ENCODE results near the gene PPP2CA.
A peak's percentile ranks its signal among the peaks of the same experiment; 100 is the strongest.

PPP2CA gene

DNA sequence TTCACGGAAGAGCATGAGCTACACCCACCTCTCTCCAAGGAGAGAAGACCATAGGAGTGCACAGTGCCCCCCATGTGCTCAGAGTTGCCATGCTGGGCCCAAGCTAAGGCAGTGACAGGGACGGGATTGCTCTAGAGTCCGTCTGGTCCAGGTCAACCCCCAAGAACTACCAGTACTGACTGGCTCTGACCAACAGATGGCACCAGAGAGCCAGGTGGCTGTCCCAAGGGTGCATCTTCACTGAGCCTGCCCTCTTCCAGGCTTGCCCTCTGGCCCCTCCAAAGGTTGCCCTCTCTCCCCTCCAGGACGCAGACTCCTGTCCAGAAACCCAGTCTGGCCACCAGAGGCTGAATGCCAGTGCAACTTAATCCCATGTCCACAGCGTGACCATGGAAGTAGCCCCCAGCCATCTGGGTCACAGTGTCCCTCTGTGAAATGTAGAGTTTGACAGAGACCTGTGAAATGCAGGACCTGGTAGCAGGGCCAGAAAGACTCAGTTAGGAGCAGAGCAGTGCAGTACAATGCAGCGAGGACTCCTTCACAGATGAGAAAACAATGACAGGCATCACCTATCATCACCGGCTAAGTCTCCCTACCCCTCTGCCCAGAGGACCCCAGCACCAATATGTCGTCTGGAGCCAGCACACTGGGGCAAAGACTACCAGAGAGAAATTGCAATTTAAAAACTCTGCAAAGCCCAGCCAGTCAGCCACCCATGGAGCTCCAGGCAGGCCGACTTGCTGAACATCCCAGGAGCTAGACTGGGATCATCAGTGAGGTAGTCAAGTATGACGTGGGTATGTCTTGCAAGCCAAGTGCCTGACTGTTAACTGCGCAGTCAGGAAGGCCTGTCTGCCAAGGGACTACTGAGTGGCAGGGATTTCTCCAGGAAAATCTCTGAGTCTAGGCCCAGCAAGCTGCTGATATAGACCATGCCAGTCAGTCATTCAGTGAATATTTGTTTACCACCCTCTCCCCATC lies 41.4 kb downstream of the PPP2CA start:
- TF ChIP-seq, protein P1, sequence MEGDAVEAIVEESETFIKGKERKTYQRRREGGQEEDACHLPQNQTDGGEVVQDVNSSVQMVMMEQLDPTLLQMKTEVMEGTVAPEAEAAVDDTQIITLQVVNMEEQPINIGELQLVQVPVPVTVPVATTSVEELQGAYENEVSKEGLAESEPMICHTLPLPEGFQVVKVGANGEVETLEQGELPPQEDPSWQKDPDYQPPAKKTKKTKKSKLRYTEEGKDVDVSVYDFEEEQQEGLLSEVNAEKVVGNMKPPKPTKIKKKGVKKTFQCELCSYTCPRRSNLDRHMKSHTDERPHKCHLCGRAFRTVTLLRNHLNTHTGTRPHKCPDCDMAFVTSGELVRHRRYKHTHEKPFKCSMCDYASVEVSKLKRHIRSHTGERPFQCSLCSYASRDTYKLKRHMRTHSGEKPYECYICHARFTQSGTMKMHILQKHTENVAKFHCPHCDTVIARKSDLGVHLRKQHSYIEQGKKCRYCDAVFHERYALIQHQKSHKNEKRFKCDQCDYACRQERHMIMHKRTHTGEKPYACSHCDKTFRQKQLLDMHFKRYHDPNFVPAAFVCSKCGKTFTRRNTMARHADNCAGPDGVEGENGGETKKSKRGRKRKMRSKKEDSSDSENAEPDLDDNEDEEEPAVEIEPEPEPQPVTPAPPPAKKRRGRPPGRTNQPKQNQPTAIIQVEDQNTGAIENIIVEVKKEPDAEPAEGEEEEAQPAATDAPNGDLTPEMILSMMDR (IDR thresholded peaks at IDR 0.05; ENCODE audit: low read depth, low read length), result peak; percentile 91
- no peak overlapping the region for H3K4me3 ChIP-seq (ENCODE audit: low read depth, low read length)

DNA sequence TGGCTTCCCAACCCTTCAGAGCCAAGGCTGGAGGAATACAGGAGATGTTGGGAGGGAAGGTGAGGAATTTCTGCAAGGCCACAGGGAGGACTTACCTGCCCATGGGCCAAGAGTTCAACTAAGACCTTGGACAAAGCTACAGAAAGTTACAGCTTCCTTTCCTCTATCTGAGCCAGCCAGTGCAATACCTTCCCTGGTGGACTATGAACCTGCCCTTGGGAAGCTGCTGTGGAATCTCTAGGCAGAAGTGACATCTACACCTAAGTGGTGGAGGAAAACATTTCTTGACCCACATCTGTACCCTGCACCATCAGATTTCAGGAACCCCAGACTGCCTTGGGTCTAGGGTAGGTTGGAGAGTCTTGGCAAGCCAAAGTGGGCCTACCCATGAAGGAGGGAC lies 42.4 kb downstream of the PPP2CA start:
- H3K4me3 ChIP-seq (ENCODE audit: low read depth, low read length), result no peak overlapping the region
- TF ChIP-seq, protein P1 (IDR thresholded peaks at IDR 0.05; ENCODE audit: low read depth, low read length), result no peak

DNA sequence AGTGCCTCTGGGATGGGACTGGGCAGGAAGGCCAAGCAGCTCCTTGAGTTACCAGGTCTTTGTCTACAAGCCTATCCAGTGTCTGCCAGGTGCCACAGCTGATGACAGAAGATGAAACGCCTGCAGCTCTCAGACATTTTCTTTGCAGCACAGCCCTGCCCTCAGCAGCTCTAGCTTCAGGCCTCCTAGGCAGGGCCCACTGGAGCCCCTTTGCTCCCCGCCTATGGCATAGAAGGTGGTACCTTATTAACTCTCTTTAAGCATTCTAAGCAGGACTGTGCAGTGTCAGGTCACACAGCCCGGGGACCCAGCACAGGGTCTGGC lies 47.8 kb downstream of the PPP2CA start:
- no peak overlapping the region for H3K4me3 ChIP-seq (ENCODE audit: low read depth, low read length)
- TF ChIP-seq, protein P1 (IDR thresholded peaks at IDR 0.05; ENCODE audit: low read depth, low read length), result no peak

DNA sequence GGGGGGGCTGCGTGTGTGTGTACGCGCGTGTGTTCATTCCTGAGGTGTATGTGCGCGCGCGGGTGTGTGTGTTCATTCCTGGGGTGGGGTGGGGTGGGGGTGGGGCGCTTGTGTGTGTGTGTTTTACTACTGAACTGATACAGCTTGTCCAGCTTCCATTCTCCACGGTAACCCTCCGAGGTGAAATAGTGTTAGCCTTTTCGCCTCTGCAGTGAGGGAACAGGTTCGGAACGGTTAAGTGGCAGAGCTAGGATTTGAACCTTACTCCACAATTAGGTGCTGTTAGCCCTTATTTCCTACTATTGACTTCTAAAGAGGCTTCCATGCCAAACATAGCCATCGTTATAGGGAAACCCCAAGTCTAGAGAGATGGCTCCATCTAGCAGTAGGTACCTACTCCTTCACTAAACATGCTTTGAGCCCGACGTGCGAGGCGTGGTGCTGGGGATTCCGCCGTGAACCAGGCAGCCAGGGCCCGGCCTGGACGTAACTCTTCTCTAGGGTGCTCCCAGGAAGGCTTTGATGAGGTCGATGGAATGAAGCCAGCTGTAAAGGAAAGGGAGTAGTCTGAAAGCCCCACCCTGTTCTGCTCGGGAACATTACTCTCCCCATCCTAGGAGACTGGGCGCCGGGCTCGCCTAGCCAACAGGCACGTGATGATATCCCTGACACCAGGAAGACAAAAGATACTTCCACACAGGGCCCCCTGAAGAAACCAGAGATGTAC lies 48.3 kb downstream of the PPP2CA start:
- H3K4me3 ChIP-seq (ENCODE audit: low read depth, low read length), result peak overlapping the region; percentile 92
- TF ChIP-seq, protein P1 (IDR thresholded peaks at IDR 0.05; ENCODE audit: low read depth, low read length), result no peak

DNA sequence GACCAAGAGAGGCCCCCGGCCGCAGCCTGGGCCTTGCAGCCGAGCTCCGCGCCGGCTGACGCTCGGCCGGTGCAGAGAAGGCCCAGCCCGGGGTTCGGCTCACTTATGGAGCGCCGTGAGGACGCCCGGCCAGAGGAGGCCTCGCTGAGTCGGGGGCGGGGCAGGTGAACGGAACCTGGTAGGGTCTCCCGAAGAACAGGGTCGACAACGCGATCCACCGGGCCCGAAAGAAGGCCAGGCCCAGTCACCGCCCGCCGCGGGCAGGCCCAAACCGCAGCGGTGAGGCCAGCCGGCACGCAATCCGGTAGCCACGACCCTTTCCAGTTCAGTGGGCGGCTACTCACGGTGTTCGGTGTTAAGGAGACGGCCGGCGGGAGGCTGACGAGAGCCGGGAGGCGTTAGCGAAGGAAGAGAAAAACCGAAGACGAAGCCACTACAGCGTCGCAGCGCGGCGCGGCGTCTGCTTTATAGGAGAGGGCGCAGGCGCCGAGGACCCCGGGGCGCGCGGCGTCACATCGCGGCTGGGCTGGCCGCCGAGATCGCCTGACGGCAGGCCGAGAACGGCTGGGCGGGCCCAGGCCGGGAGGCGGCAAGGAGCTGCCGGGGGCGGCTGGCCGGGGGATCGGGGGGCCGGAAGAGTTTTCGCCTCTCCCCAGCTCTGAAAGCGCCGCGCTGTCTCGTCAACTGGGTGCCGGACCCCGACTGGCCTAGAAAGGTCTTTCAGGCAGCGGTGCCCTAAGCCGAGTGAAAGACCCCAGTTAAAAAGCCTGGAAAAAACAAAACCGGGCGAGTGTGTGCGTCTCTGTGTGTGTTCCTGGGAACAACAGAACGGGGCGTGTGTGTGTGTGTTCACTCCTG lies 49.1 kb downstream of the PPP2CA start, which contains the start of gene SKP1:
TSS of gene SKP1 (minus strand) at position 440 of the 858 bp plus-strand sequence. CDS start 2,928 bp downstream, outside the sequence.
- TF ChIP-seq, protein P1 (IDR thresholded peaks at IDR 0.05; ENCODE audit: low read depth, low read length), result no peak
- H3K4me3 ChIP-seq (ENCODE audit: low read depth, low read length), result peak within 1 kb of the TSS; percentile 92

DNA sequence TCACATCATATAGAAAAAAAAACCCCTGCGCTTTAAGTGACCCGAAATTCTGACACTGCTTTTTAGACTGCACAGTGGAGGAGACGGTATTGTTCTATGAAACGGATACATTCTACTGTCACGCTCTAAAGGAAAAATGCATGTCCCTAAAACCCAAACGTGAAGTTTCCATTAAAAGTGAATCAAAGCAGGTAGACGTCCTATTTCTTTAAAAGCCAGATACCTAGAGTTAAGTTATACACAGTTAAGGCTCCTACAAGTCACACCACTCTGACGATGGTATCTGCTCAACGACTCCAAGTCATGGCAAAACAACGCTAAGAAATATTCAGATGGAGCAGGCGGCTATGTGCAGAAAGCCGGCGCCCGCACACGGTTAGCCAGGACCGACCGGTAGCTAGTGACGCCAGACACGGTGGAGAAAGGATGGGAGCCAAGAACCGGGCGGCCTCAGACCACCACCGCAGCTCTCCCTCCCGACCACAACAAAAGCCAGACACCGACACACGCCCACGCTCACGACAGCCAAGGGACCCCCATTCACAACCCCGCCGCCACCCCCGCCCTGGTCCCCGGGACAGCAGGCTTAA lies 49.9 kb downstream of the PPP2CA start:
- TF ChIP-seq, protein P1 (IDR thresholded peaks at IDR 0.05; ENCODE audit: low read depth, low read length), result no peak
- H3K4me3 ChIP-seq (ENCODE audit: low read depth, low read length), result peak overlapping the region; percentile 92

Data from WI38 (cell line).